Natural killer cell (primary cell): ENCODE results near the gene SFMBT1. TPM values are rescaled to one million over a fixed set of nuclear protein-coding genes. Genes with fewer than 3 reads are reported as not detected.

ENCODE experiments used
- ATAC-seq, 3 donors: fragments of 150-1000 bp in 2 of 3; fragments of 200-7000 bp in 1 of 3; cut with Tn5 transposase; 1 replicate in 1 of 3; 2 replicates in 2 of 3; pipeline ENCODE4 v1.10.0; 2021; ENCODE audit warnings: mild to moderate bottlenecking in 2 of 3, moderate library complexity in 2 of 3
- DNase-seq, 2 donors: peaks; one replicate each; pipeline versions ENCODE4 v3.0.0 to v3.0.0-alpha.2; 2013 to 2021; ENCODE audit warnings: mixed read lengths in 1 of 2
- H3K27ac ChIP-seq: one replicate; pipeline ENCODE4 v1.5.1; 2013; ENCODE audit warnings: mild to moderate bottlenecking, low read length
- H3K27me3 ChIP-seq: one replicate; pipeline ENCODE4 v1.6.1; 2013; ENCODE audit warnings: low read length; ENCODE audit not compliant: control insufficient read depth, insufficient read depth
- H3K36me3 ChIP-seq: one replicate; pipeline ENCODE4 v1.6.1; 2013; ENCODE audit warnings: low read length; ENCODE audit not compliant: control insufficient read depth, insufficient read depth
- H3K4me1 ChIP-seq: one replicate; pipeline ENCODE4 v1.6.1; 2013; ENCODE audit warnings: low read length; ENCODE audit not compliant: control insufficient read depth, insufficient read depth
- H3K4me3 ChIP-seq: one replicate; pipeline ENCODE4 v1.5.1; 2013; ENCODE audit warnings: low read length
- H3K9me3 ChIP-seq: one replicate; pipeline ENCODE4 v1.6.1; 2013; ENCODE audit warnings: low read length; ENCODE audit not compliant: control insufficient read depth, insufficient read depth
- H3K27ac Mint-ChIP-seq, 2 donors: one replicate each; pipeline ENCODE4 v1.8.0; 2022; ENCODE audit warnings: mild to moderate bottlenecking in 2 of 2, mixed read lengths in 2 of 2, moderate library complexity in 1 of 2
- H3K27me3 Mint-ChIP-seq, 2 donors: one replicate each; pipeline ENCODE4 v1.8.0; 2022; ENCODE audit warnings: low read depth in 2 of 2, mixed read lengths in 2 of 2
- H3K36me3 Mint-ChIP-seq: one replicate; pipeline ENCODE4 v1.8.0; 2022; ENCODE audit warnings: mixed read lengths
- H3K4me1 Mint-ChIP-seq, 2 donors: one replicate each; pipeline ENCODE4 v1.8.0; 2022; ENCODE audit warnings: mixed read lengths in 2 of 2
- H3K4me3 Mint-ChIP-seq: one replicate; pipeline ENCODE4 v1.8.0; 2022; ENCODE audit warnings: mild to moderate bottlenecking, moderate library complexity, mixed read lengths
- H3K9me3 Mint-ChIP-seq, 2 donors: one replicate each; pipeline ENCODE4 v1.8.0; 2022; ENCODE audit warnings: mixed read lengths in 2 of 2
- CTCF ChIP-seq: fragments of 200-600 bp; IDR thresholded peaks from one replicate; pipeline ENCODE4 v1.8.0; 2022; ENCODE audit warnings: antibody characterized with exemption
- WGBS: methylation state at CpG from one replicate; pipeline ENCODE4 v1.1.7; 2013; ENCODE audit warnings: missing lambda C conversion rate; ENCODE audit not compliant: insufficient coverage; 5-methylcytosine and 5-hydroxymethylcytosine counted together
- intact Hi-C: fragments of 100-400 bp; cut with micrococcal nuclease; formaldehyde crosslinking; loops from one replicate; pipeline ENCODE4 v1.14.2; 2022
- total RNA-seq, 4 donors: library from RNA; stranded (reverse); fragments of 120-200 nt in 1 of 4; gene quantifications; one replicate each; pipeline versions ENCODE4 v1.2.3 to v1.2.4, GENCODE V29; 2013 to 2022

The SFMBT1 gene
- total RNA-seq = 10 to 100 TPM; 20.2 to 22.3 (median 22.2) TPM
- 26.3 TPM for total RNA-seq (2013)

- H3K4me3 ChIP-seq = peak within 1 kb of the TSS; percentile 65
- peak within 1 kb of the TSS; percentile 96 for H3K4me3 Mint-ChIP-seq
- no peaks in the 10 kb centered on the region for H3K9me3 Mint-ChIP-seq
- peak; percentile 53 to 67 (median 58) for ATAC-seq
- H3K4me1 ChIP-seq = peaks cover 9% of the 10 kb centered on the region
- H3K36me3 ChIP-seq = no peaks in the 10 kb centered on the region
- 0% methylated on average over 117 of the region's 117 CpGs for WGBS
- intact Hi-C loops = loop anchor here (5.0 kb wide), 1 partner anchor 302 kb away; the partner anchor contains the start of gene DCP1A
- peak; percentile 57 to 92 for DNase-seq
- H3K27me3 ChIP-seq = no peaks in the 10 kb centered on the region
- H3K4me1 Mint-ChIP-seq = peaks cover 28% of the 10 kb centered on the region in 2 donors
- H3K9me3 ChIP-seq = no peaks in the 10 kb centered on the region
- TF ChIP-seq CTCF = no peak
- no peaks in the 10 kb centered on the region for H3K36me3 Mint-ChIP-seq
- peak within 1 kb of the TSS; percentile 92 to 94 for H3K27ac Mint-ChIP-seq
- H3K27me3 Mint-ChIP-seq = no peaks in the 10 kb centered on the region
- peak within 1 kb of the TSS; percentile 82 for H3K27ac ChIP-seq
Observed at GRCh38 chr3:53045518-53046170, at the start of gene SFMBT1. TSS of gene SFMBT1 (minus strand) at chr3:53046073. CDS start at chr3:52969128, 76,945 bp downstream.

- no peaks in the 10 kb centered on the region for H3K4me1 Mint-ChIP-seq
- H3K9me3 Mint-ChIP-seq = no peaks in the 10 kb centered on the region
- no peaks in the 10 kb centered on the region for H3K27me3 Mint-ChIP-seq
- no peaks in the 10 kb centered on the region for H3K36me3 Mint-ChIP-seq
- no peak overlapping the region for H3K4me3 Mint-ChIP-seq
- ATAC-seq (no peak), DNase-seq (no peak)
- peaks cover 31% of the 10 kb centered on the region for H3K36me3 ChIP-seq
- H3K27ac Mint-ChIP-seq = no peak overlapping the region
- H3K4me1 ChIP-seq = no peaks in the 10 kb centered on the region
- no peaks in the 10 kb centered on the region for H3K27me3 ChIP-seq
- no peak overlapping the region for H3K27ac ChIP-seq
- 85% methylated on average over 2 of the region's 2 CpGs for WGBS
- no peak for TF ChIP-seq CTCF
- H3K9me3 ChIP-seq = no peaks in the 10 kb centered on the region
- intact Hi-C loops = no loop called here
- H3K4me3 ChIP-seq = no peak overlapping the region
Observed at GRCh38 chr3:53092942-53093341, 47.1 kb upstream of the SFMBT1 start.

GRCh38 chr3:53092216-53092615 is 46.3 kb upstream of the SFMBT1 start:
- H3K27ac ChIP-seq = no peak overlapping the region
- H3K27me3 Mint-ChIP-seq = no peaks in the 10 kb centered on the region

More at GRCh38 chr3:53092216-53092615, 46.3 kb upstream of the SFMBT1 start:
- no peaks in the 10 kb centered on the region for H3K9me3 Mint-ChIP-seq
- H3K36me3 Mint-ChIP-seq = no peaks in the 10 kb centered on the region
- Histone ChIP-seq H3K36me3 (peaks cover 29% of the 10 kb centered on the region), H3K27me3 (no peaks in the 10 kb centered on the region), H3K9me3 (no peaks in the 10 kb centered on the region), H3K4me1 (no peaks in the 10 kb centered on the region), H3K4me3 (no peak overlapping the region)
- 98% methylated on average over 11 of the region's 11 CpGs for WGBS
- ATAC-seq (no peak), DNase-seq (no peak)
- intact Hi-C loops = no loop called here
- no peak overlapping the region for H3K27ac Mint-ChIP-seq
- no peaks in the 10 kb centered on the region for H3K4me1 Mint-ChIP-seq
- no peak overlapping the region for H3K4me3 Mint-ChIP-seq
- TF ChIP-seq CTCF = no peak
